HG03095 (cell line): ENCODE results near the gene ATP2B3.
A peak's percentile ranks its signal among the peaks of the same experiment; 100 is the strongest.

Experiments
- ATAC-seq: cut with Tn5 transposase; IDR thresholded peaks from one replicate; pipeline ENCODE4 v1.9.1; 2021; ENCODE audit warnings: moderate library complexity; ENCODE audit not compliant: unreplicated experiment

ATP2B3 gene

DNA sequence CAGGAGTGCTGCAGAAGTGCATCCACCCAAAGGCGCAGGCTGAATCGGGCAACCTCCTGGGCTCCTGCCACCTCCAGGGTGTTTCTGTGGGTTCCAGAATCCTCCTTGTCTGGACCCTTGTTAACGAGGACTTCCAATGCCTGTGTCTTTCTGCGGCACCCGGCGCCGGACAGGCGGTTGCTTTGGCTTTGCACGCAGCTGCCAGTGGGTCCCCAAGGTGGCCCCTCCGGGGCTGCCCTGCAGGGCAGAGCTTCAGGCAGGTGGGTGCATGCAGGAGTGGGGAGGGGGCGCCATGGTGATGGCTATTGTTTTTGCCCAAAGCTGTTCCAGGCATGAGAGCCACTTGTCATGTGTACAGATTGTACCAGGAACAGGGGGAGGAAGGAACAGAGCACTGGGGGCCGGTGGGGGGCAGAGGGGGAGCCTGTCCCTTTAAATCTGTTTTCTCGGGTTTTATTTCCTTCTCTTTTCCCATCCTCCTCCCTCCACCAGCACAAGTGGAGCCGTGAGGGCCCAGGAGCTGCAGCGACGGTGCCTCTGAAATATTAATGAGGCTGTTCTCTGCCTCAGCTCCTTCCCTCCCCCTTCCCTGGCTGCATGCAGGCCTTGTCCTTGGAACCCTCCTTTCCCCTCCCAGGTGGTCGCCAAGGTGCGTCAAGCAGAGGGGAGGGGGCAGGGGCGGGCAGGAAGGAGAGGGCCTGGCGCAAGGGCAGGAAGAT lies 13.1 kb downstream of the ATP2B3 start:
- ATAC-seq = no peak

GRCh38 chrX:153533091-153533490 lies 15.6 kb downstream of the ATP2B3 start:
- ATAC-seq = no peak

DNA sequence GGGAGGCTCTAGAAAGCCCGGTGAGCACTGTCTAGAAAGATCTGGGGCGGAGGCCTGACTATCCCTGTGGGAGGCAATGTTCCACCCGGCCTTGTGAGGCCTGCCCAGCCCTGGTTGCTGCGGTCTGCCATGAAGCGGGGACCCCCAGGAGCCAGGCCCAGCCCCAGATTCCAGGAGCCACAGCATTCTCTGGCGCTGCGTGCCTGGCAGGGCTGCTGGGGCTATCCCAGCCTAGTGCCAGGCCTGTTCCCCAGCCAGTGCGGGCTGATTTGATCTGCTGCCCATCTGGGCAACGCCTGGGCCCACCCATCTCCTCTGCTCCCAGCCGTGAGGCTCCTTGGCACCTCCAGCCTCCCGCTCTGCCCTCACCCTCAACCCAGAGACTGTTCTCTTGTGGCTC lies 19.6 kb downstream of the ATP2B3 start:
- ATAC-seq = no peak

DNA sequence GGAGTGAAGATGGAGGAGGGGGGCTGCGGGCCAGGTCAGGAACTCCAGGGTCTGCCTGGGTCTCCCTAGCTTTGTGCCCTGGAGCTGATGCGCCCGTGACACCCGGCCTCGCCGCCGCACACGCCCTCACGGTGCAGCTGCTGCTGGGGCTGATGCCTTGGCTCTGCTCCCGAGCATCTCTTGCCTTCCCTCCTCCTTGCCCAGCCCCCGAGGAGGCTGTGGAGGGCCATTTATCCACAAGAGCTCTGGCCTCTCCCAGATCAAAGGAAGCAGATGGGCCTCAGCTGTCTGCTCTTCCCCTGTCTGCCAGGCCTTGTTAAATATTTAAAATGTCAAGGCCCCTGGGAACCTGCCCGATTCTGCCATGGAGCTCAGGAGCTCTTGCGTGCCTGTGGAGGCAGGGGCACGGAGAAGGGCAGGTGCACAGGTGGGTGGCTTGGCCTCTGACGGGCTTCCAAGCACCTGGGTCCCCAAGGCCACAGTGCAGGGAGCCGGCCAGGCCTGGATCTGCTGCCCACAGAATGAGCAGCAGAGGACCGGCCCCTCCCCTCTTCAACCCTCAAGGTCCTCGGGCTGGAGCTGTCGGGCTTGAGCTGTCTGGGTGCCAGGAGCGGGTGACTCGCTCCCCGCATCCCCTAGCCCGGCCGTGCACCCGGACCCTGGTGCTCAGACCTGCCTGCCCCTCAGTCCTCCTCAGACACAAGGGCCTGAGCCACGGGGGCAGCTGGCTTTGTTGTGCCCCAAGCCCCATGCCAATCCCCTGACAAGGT lies 20.3 kb downstream of the ATP2B3 start:
- ATAC-seq = no peak

DNA sequence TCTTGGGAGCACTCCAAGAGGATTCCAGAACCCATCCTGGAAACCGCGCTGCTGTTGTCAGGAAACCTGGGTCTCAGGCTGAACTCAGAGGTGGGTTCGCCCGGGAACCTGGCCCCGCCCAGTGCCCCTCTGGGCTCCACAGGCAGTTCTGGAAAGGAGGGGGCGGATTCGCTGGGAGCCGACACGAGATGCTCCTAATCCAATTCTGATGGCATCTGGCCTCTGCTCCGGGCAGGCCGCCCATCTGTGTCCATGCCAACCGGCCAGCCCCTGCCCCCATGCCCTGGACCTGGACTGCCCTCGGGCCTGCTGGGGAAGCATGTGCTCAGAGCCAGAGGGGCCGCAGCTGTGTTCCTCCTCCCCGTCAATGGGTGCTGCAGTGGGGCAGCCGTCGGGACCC lies 21.0 kb downstream of the ATP2B3 start:
- no peak for ATAC-seq

GRCh38 chrX:153539171-153539978 lies 21.9 kb downstream of the ATP2B3 start:
- peak; percentile 70 for ATAC-seq

GRCh38 chrX:153539979-153540358 lies 22.5 kb downstream of the ATP2B3 start:
- no peak for ATAC-seq

DNA sequence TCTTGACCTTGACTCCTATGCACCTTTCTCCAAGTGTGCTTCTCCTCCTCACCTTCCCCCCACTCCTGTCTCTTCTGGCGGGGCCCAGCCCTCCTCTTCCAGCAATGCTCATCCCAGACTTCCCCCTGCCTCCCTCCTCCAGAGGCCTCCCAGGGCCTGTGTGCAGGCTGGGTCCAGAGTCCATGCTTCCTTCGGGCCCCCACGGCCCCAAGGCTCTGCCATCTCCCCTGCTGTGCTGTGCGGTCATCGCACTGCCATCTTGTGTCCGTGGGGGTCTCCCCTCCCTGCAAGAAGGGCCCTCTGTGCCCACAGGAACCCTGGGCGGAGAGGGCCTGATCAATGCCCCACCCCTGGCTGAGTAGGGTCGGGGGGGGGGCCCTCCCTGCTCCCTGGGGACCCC lies 27.3 kb downstream of the ATP2B3 start:
- no peak for ATAC-seq

DNA sequence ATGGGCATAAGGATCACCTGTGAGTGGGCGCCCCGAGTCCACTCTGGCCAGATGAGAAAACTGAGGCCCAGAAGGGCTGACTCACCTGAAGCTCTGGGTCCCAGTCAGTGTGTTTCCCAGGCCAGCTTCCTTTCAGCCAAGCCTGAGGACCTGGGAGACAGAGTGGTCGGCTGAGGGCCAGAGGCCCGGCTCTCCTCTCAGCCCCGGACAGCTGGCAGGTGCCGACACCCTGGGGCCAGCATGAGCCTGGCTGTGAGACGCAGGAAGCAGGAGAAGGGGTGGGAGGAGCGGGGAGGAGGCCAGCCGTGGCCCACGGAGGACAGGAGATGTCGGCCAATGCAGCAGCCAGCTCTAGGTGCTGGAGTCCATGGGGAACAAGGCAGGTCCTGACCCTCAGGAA lies 28.9 kb downstream of the ATP2B3 start:
- no peak for ATAC-seq

GRCh38 chrX:153547195-153547594 lies 29.8 kb downstream of the ATP2B3 start:
- ATAC-seq = no peak

GRCh38 chrX:153549231-153549630 lies 31.8 kb downstream of the ATP2B3 start:
- ATAC-seq = no peak

DNA sequence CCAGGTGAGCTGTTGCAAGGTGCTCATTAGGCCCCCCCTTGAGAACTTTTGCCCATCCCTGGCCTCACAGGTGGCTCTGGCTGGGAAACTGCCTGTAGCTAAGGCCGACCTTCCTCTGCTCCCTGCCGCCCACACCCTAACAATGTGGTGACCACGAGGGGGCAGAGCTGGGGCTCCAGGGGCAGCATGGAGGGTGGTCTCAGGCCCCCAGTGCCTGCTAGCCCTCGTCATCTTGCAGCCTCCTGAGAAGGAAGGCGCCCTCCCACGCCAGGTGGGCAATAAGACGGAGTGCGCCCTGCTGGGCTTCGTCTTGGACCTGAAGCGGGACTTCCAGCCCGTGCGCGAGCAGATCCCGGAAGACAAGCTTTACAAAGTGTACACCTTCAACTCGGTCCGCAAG lies 32.4 kb downstream of the ATP2B3 start:
- ATAC-seq = no peak

- no peak for ATAC-seq
Measured at GRCh38 chrX:153551135-153551534, 33.7 kb downstream of the ATP2B3 start.

DNA sequence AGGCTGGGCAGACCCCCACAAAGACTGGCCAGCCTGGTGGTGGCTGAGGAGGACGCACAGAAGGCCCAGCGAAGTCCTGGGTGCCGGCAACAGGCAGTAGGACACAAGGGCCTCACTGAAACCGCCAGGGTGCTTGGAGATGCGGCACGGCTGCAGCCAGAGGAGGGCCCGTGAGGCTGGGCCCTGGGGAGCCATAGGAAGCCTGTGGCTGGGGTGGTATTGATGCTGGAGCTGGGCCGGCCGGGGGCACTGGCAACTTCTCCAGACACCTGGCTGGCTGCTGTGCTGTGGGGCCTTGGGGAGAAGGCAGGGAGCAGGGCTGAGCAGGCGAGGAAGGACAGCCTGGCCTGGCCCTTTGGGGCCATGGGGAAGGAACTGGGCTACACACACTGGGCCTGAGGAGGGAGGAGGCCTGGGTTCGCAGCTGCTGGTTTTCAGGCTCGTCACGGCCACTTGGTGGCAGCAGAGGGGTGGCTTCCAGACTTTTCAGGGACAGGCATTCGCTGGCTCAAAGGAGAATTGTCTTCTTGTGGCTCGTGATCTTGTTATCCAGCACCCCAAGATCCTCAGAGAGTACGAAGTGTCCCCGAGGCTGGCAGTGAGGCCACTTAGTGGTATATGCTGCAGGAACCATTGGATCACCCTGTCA lies 37.2 kb downstream of the ATP2B3 start:
- no peak for ATAC-seq

GRCh38 chrX:153556767-153557166 lies 39.3 kb downstream of the ATP2B3 start:
- no peak for ATAC-seq

DNA sequence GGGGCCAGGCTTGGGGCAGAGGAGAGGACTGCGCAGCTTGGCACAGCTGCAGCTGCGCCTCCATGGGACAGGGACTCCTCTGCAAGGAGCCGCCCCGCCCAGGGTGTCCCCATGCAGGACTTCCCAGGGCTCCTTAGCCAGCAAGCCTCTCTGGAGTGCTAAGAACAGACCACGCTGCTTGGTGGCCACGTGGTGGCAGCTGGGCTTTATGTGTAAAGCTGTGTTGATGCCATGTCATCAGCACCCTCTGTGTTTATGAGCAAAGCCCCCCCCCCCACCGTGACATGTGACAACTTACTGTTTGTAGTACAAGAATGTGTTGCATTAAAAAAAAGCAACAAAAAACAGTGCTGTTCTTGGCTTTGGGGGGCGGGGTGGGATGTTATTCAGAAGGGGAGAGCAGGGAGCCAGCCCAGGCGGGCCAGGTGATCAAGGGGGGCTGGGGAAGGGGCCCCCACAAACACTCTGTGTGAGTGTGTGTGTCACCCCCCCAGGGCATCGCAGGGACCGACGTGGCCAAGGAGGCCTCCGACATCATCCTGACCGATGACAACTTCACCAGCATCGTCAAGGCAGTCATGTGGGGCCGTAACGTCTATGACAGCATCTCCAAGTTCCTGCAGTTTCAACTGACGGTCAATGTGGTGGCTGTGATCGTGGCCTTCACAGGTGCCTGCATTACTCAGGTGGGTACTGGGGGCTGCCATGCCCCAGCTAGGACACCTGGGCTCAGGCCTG lies 40.3 kb downstream of the ATP2B3 start:
- no peak for ATAC-seq

GRCh38 chrX:153560000-153560399 lies 42.6 kb downstream of the ATP2B3 start:
- ATAC-seq = no peak

DNA sequence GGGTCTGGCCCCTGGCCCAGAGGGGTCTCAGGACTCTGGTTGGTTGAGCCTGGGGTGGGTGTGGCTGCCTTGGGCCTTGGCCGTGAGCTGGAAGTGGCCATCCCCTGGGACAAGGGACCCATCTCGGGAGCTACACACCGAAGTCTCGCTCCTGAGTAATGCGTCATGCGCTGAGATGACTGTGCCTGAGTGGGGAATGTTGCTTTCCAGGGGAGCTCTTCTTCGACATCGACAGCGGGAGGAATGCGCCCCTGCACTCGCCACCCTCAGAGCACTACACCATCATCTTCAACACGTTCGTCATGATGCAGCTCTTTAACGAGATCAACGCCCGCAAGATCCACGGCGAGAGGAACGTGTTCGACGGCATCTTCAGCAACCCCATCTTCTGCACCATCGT lies 43.0 kb downstream of the ATP2B3 start:
- no peak for ATAC-seq

DNA sequence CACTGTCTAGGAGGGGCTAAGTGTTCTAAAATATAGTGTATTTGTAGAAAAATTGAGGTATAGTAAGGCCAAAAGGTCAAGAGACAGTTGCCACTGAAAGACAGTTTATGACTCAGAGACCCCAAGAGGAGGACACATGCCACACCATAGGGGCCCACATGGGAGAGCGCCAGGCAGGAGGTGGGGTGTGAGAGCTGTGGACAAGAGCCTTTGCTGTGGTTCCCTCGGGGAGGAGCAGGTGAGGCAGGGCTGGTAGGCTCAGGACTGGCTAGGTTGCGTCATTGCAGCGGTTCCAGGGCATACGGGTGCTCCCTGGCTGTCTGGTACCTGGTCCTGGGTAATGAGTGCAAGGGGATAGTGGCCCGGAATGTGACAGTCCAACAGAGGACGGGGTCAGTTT lies 43.9 kb downstream of the ATP2B3 start:
- no peak for ATAC-seq

- no peak for ATAC-seq
Measured at GRCh38 chrX:153562546-153562945, 45.1 kb downstream of the ATP2B3 start.
